ENCODE measurements around the gene SEZ6.

Gene SEZ6

GRCh38 chr17:28960256-28961061 lies 45.4 kb downstream of the SEZ6 start (continued):
- TF ChIP-seq ZNF518A (tag by site-specific recombination; conservative IDR thresholded peaks at IDR 0.05; ENCODE audit: low read depth), result no peak
- TF ChIP-seq ZNF19 (tag by site-specific recombination; IDR thresholded peaks at IDR 0.05; ENCODE audit: low read depth), result no peak
- no peak for TF ChIP-seq PATZ1 (tag by site-specific recombination; IDR thresholded peaks at IDR 0.05)
- TF ChIP-seq ZSCAN4 (tag by site-specific recombination; IDR thresholded peaks at IDR 0.05), result no peak
- no peak for TF ChIP-seq SP7 (tag by site-specific recombination; IDR thresholded peaks at IDR 0.05)
- no peak for TF ChIP-seq ZNF302 (tag by site-specific recombination; IDR thresholded peaks at IDR 0.05; ENCODE audit: low read depth)
- no peak for TF ChIP-seq OSR2 (tag by site-specific recombination; IDR thresholded peaks at IDR 0.05)
- TF ChIP-seq ZNF148 (tag by site-specific recombination; IDR thresholded peaks at IDR 0.05; ENCODE audit: borderline replicate concordance), result no peak
- no peak for TF ChIP-seq SCRT1 (tag by site-specific recombination; IDR thresholded peaks at IDR 0.05; ENCODE audit: borderline replicate concordance)

- no peak overlapping the region for H3K4me3 ChIP-seq (ENCODE audit: low read depth, low read length)
- H3K36me3 ChIP-seq (ENCODE audit: control insufficient read depth in 2 of 2, insufficient read depth in 1 of 2, low read length in 2 of 2), result no peaks in the 10 kb centered on the region
- CTCF ChIA-PET, result interaction anchor here (18.9 kb wide), 1 partner anchor 153 kb away, joined by 680 read pairs; no protein-coding TSS in a partner anchor
- no peaks in the 10 kb centered on the region for H3K4me1 ChIP-seq (ENCODE audit: control insufficient read depth, insufficient read depth, low read length)
- H3K9me3 ChIP-seq (ENCODE audit: control insufficient read depth, insufficient read depth, low read depth, low read length), result no peaks in the 10 kb centered on the region
- no peak overlapping the region for H3K27ac ChIP-seq (ENCODE audit: extremely low read depth, low read depth, low read length)
- POLR2A ChIA-PET, result no interaction called here
- TF ChIP-seq ZFP37 (tag by site-specific recombination; IDR thresholded peaks at IDR 0.05), result no peak
- no peak for TF ChIP-seq ZSCAN16 (tag by site-specific recombination; IDR thresholded peaks at IDR 0.05)
- TF ChIP-seq RBAK (tag by site-specific recombination; IDR thresholded peaks at IDR 0.05), result no peak
- no peak for TF ChIP-seq ZNF18 (tag by site-specific recombination; IDR thresholded peaks at IDR 0.05)
- no peak for TF ChIP-seq REPIN1 (tag by site-specific recombination; IDR thresholded peaks at IDR 0.05; ENCODE audit: low read depth)
- no peak for TF ChIP-seq ZNF629 (tag by site-specific recombination; IDR thresholded peaks at IDR 0.05)
- TF ChIP-seq ZNF488 (tag by site-specific recombination; IDR thresholded peaks at IDR 0.05), result no peak
These were observed 46.4 kb downstream of the SEZ6 start for GRCh38 chr17:28959471-28959871.
